HT-29 (cell line): ENCODE results near the gene DMD. TPM values are rescaled to one million over a fixed set of nuclear protein-coding genes. Genes with fewer than 3 reads are reported as not detected.

Experiments
- DNase-seq: peaks from one replicate; pipeline ENCODE4 v3.0.0-alpha.2; 2015; ENCODE audit warnings: low spot score
- small RNA-seq: library from RNA; depleted of rRNA; stranded (forward); fragments of <200 nt; gene quantifications from one replicate; pipeline ENCODE3, GENCODE V24; 2014
- total RNA-seq: library from RNA; depleted of rRNA; stranded (reverse); fragments of >200 nt; shearing (Covaris generic); gene quantifications from 2 replicates; pipeline ENCODE4 v1.2.3, GENCODE V29; 2014

DMD gene
- total RNA-seq, 1 experiment from 2014 or later: not detected

DNA sequence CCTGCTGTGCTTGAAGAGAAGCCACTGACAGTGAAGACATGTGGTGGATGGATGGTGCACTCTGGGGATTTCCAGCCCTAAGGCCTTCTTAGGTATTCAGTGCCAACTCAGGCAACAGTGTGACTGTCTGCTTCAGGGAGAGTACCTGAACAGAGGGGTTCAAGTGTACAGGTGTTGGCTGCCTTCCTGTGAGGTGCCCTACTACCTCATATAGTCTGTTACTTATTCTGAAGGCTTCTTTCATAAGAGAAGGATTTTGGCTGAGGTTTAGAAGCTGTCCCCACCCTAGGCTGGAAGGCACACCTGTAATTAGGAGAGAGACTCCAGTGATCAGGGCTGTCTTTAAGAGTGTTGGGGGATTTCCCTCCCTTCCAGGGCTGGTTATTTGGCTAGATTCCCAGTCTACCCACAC lies 2141.3 kb downstream of the DMD start:
- no peak for DNase-seq

Small RNA genes within 50 kb of the gene (small RNA-seq; reads per million reads assigned to genes)
- gene MIR3915 (not detected), gene MIR548F5 (not detected), gene RNA5SP501 (not detected), gene RNU6-894P (not detected)
